Transverse colon (tissue), 4 donors: ENCODE results near the gene SSH2. TPM values are rescaled to one million over a fixed set of nuclear protein-coding genes. Genes with fewer than 3 reads are reported as not detected.

Source experiments
- DNase-seq: peaks from one replicate; pipeline ENCODE4 v3.0.0-alpha.2; 2019
- H3K27ac ChIP-seq, 4 donors: fragments of 200-600 bp; sonication (generic); 2 replicates each; pipeline ENCODE4 v1.5.1; 2016 to 2018; ENCODE audit warnings: inconsistent platforms in 4 of 4
- H3K27me3 ChIP-seq: fragments of 200-600 bp; sonication (generic); 2 replicates; pipeline ENCODE4 v1.5.1; 2017; ENCODE audit warnings: inconsistent platforms
- H3K36me3 ChIP-seq, 4 donors: fragments of 200-600 bp; sonication (generic); 2 replicates each; pipeline ENCODE4 v1.5.1; 2017 to 2019; ENCODE audit warnings: inconsistent platforms in 4 of 4
- H3K4me1 ChIP-seq, 4 donors: fragments of 200-600 bp; sonication (generic); 2 replicates each; pipeline ENCODE4 v1.5.1; 2017 to 2020; ENCODE audit warnings: inconsistent platforms in 4 of 4
- H3K4me3 ChIP-seq, 4 donors: fragments of 200-600 bp; sonication (generic); 1 replicate in 1 of 4; 2 replicates in 3 of 4; pipeline versions ENCODE4 v1.5.1 to v1.6.1; 2017 to 2019; ENCODE audit warnings: inconsistent platforms in 4 of 4
- H3K9me3 ChIP-seq, 2 donors: fragments of 200-600 bp; sonication (generic); 2 replicates each; pipeline ENCODE4 v1.5.1; 2017 to 2019; ENCODE audit warnings: inconsistent platforms in 2 of 2
- EP300 ChIP-seq: sonication (generic); formaldehyde crosslinking; IDR thresholded peaks from one replicate; pipeline ENCODE4 v1.6.1; 2017; ENCODE audit warnings: antibody characterized with exemption, low read depth
- POLR2A ChIP-seq: fragments of 450-650 bp; IDR thresholded peaks from one replicate; pipeline ENCODE4 v1.6.1; 2016; ENCODE audit warnings: antibody characterized with exemption, mild to moderate bottlenecking, moderate library complexity
- POLR2AphosphoS5 ChIP-seq, 3 donors: sonication (generic); formaldehyde crosslinking; IDR thresholded peaks; one replicate each; pipeline ENCODE4 v1.6.1; 2016; ENCODE audit warnings: antibody characterized with exemption in 3 of 3
- WGBS, 2 donors: methylation state at CpG; one replicate each; pipeline ENCODE4 v1.1.5; 2018; ENCODE audit warnings: low coverage in 1 of 2; 5-methylcytosine and 5-hydroxymethylcytosine counted together
- in situ Hi-C, 4 donors: fragments of 200-750 bp; cut with MboI; loops; one replicate each; pipeline versions ENCODE4 v1.15.0 to v1.15.1; 2017; ENCODE audit warnings: low sequenced_read_pairs in 3 of 4, low pct_ligation_motif_present in 1 of 4, low pct_unique_long_range_greater_than_20kb in 1 of 4
- intact Hi-C: fragments of 100-400 bp; cut with DNase I; formaldehyde crosslinking; loops from one replicate; pipeline ENCODE4 v1.15.1; 2023; ENCODE audit warnings: low total_unique reads
- total RNA-seq, 4 donors: library from RNA; depleted of rRNA; stranded (reverse); fragments of >200 nt; gene quantifications; one replicate each; pipeline ENCODE4 v1.1.0, GENCODE V29; 2016
- TF ChIP-seq, protein P1 (sequence below), 5 experiments: fragments of 200-600 bp in 3 of 5; fragments of 450-650 bp in 2 of 5; sonication (generic) in 3 of 5; IDR thresholded peaks; 1 replicate in 2 of 5; 2 replicates in 3 of 5; pipeline ENCODE4 v1.5.1; 2016 to 2017; ENCODE audit warnings: antibody characterized with exemption in 5 of 5, inconsistent platforms in 3 of 5, mild to moderate bottlenecking in 2 of 5, moderate library complexity in 1 of 5

The SSH2 gene
- total RNA-seq, 4 donors from 2014 or later = 15.3 to 99.9 (median 46.0) TPM

DNA sequence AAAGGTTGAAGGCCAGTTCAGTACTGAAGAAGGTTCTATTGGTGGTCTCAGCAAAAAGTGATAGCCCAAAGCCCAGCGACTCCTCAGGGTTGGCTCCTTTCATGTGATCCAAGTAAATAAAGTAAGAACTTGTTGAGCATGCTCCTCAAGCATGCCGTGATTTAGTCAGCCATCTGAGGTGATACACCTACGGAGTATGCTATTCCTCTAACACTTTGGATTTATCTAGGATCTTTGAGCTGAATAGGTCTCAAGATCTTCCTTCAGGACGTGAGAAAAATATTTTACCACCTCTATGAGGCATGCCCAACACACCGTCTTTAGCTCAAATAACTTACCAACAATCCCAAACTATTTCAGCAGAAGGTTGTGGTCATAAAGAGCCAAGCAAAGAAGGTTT is 154.0 kb downstream of the SSH2 start:
- H3K4me3 ChIP-seq = no peak overlapping the region
- H3K9me3 ChIP-seq = no peaks in the 10 kb centered on the region
- intact Hi-C loops (no loop called here), in situ Hi-C loops (loop anchor here in 3 of 4 donors (10.0 to 25.0 kb wide), 2 partner anchors 139 to 141 kb away; no protein-coding TSS in a partner anchor)
- TF ChIP-seq EP300 (no peak), POLR2A (no peak), POLR2AphosphoS5 (IDR thresholded peaks at IDR 0.05) (no peak)
- TF ChIP-seq, protein P1, sequence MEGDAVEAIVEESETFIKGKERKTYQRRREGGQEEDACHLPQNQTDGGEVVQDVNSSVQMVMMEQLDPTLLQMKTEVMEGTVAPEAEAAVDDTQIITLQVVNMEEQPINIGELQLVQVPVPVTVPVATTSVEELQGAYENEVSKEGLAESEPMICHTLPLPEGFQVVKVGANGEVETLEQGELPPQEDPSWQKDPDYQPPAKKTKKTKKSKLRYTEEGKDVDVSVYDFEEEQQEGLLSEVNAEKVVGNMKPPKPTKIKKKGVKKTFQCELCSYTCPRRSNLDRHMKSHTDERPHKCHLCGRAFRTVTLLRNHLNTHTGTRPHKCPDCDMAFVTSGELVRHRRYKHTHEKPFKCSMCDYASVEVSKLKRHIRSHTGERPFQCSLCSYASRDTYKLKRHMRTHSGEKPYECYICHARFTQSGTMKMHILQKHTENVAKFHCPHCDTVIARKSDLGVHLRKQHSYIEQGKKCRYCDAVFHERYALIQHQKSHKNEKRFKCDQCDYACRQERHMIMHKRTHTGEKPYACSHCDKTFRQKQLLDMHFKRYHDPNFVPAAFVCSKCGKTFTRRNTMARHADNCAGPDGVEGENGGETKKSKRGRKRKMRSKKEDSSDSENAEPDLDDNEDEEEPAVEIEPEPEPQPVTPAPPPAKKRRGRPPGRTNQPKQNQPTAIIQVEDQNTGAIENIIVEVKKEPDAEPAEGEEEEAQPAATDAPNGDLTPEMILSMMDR (IDR thresholded peaks at IDR 0.05) = no peak
- H3K27ac ChIP-seq = no peak overlapping the region
- no peak for DNase-seq
- no peaks in the 10 kb centered on the region for H3K4me1 ChIP-seq
- WGBS, 2 donors = 98 to 100% methylated on average over 3 to 5 of the region's 5 CpGs
- H3K27me3 ChIP-seq = no peaks in the 10 kb centered on the region
- no peaks in the 10 kb centered on the region for H3K36me3 ChIP-seq

- TF ChIP-seq EP300 (no peak), POLR2A (no peak), POLR2AphosphoS5 (IDR thresholded peaks at IDR 0.05) (no peak)
- TF ChIP-seq, protein P1 (IDR thresholded peaks at IDR 0.05) = no peak
- in situ Hi-C loops = loop anchor here in 1 of 4 donors (10.0 kb wide), 1 partner anchor 138 kb away; no protein-coding TSS in a partner anchor
- H3K36me3 ChIP-seq = no peaks in the 10 kb centered on the region
- no peaks in the 10 kb centered on the region for H3K27me3 ChIP-seq
- H3K27ac ChIP-seq = no peak overlapping the region
- WGBS, 2 donors = 56 to 74% methylated on average over 1 to 2 of the region's 2 CpGs
- no peak for DNase-seq
- H3K4me1 ChIP-seq = no peaks in the 10 kb centered on the region
- intact Hi-C loops = no loop called here
- H3K4me3 ChIP-seq = no peak overlapping the region
- H3K9me3 ChIP-seq = no peaks in the 10 kb centered on the region
Measured at GRCh38 chr17:29772981-29773380, 157.0 kb downstream of the SSH2 start.

DNA sequence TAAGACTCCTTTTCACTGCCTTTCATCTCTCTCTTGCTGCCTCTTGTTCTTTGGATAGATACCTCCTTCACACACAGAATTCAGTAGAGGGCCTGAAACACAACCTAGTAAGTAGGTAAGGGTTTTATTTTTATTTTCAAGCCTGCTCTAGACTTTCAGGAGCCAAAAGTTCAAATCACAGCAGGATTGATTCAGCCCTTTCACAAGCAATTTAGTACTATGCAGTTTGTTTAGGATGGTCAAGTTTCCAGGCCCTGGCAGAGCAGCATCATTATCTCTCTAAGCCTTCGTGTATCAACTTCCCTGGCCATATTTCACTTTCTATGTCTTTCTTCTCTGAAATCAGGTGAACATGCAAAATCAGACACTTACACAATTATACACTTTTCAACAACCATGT is 158.5 kb downstream of the SSH2 start:
- Histone ChIP-seq H3K36me3 (no peaks in the 10 kb centered on the region), H3K4me3 (no peak overlapping the region), H3K27ac (no peak overlapping the region), H3K9me3 (no peaks in the 10 kb centered on the region), H3K4me1 (no peaks in the 10 kb centered on the region), H3K27me3 (no peaks in the 10 kb centered on the region)
- intact Hi-C loops (no loop called here), in situ Hi-C loops (loop anchor here in 1 of 4 donors (10.0 kb wide), 1 partner anchor 137 kb away; no protein-coding TSS in a partner anchor)
- 56 to 88% methylated on average over 1 of the region's 1 CpG for WGBS, 2 donors
- TF ChIP-seq POLR2A (no peak), EP300 (no peak), POLR2AphosphoS5 (IDR thresholded peaks at IDR 0.05) (no peak)
- TF ChIP-seq, protein P1 (IDR thresholded peaks at IDR 0.05) = no peak
- no peak for DNase-seq

DNA sequence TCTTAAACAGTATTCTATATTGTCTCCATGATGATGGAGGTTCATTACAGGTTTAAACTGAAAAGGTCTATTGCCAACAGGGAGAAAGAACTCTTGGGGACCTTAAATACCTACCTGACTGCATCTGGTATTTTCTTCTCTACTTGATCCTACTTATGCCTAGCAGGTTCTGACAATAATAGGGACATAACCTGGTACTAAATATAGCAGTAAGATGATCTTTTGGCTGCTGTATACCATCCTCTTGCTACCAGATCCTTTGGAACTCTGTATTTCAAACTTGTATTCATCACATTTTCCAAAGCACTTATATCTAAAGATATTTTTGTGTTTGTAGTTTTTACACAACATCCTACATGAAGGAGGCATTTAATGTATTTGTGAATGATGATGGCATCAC is 160.8 kb downstream of the SSH2 start:
- H3K27ac ChIP-seq = no peak overlapping the region
- in situ Hi-C loops (no loop called here), intact Hi-C loops (no loop called here)
- no peak for DNase-seq
- H3K4me1 ChIP-seq = no peaks in the 10 kb centered on the region
- no peaks in the 10 kb centered on the region for H3K27me3 ChIP-seq
- no peak for TF ChIP-seq POLR2A
- no peak for TF ChIP-seq EP300
- TF ChIP-seq, protein P1 (IDR thresholded peaks at IDR 0.05) = no peak
- TF ChIP-seq POLR2AphosphoS5 (IDR thresholded peaks at IDR 0.05) = no peak
- H3K4me3 ChIP-seq = no peak overlapping the region
- H3K36me3 ChIP-seq = no peaks in the 10 kb centered on the region
- H3K9me3 ChIP-seq = no peaks in the 10 kb centered on the region
